ENCODE measurements around the gene CRB2.

- TF ChIP-seq CTCF (conservative IDR thresholded peaks at IDR 0.05 in 1 of 2, IDR thresholded peaks at IDR 0.05 in 1 of 2; ENCODE audit: low read depth in 1 of 2, low read length in 2 of 2) (no peak), EZH2 (IDR thresholded peaks at IDR 0.05; ENCODE audit: low read length, missing control alignments) (no peak)
Observed at GRCh38 chr9:123423311-123423640, 67.3 kb downstream of the CRB2 start.

All from fibroblast of lung (primary cell).